HG03064 (cell line): Measurements from ENCODE around the gene MYOM1.

Experiments
- ATAC-seq: cut with Tn5 transposase; IDR thresholded peaks from one replicate; pipeline ENCODE4 v1.9.1; 2021; ENCODE audit warnings: low read depth; ENCODE audit not compliant: unreplicated experiment

The MYOM1 gene

GRCh38 chr18:3121259-3121658 lies 98.5 kb downstream of the MYOM1 start:
- ATAC-seq, result no peak

- no peak for ATAC-seq
Observed at GRCh38 chr18:3120356-3120755, 99.4 kb downstream of the MYOM1 start.

- ATAC-seq, result no peak
Observed at GRCh38 chr18:3119401-3120341, 100.1 kb downstream of the MYOM1 start.

GRCh38 chr18:3118195-3119010 lies 101.4 kb downstream of the MYOM1 start:
- ATAC-seq, result no peak

- no peak for ATAC-seq
Observed at GRCh38 chr18:3117493-3118192, 102.1 kb downstream of the MYOM1 start.

- no peak for ATAC-seq
Observed at GRCh38 chr18:3115447-3116030, 104.2 kb downstream of the MYOM1 start.

GRCh38 chr18:3114451-3114850 lies 105.3 kb downstream of the MYOM1 start:
- no peak for ATAC-seq

GRCh38 chr18:3114026-3114425 lies 105.7 kb downstream of the MYOM1 start:
- ATAC-seq, result no peak

- ATAC-seq, result no peak
Observed at GRCh38 chr18:3111523-3112240, 108.1 kb downstream of the MYOM1 start.

GRCh38 chr18:3110034-3110752 lies 109.6 kb downstream of the MYOM1 start:
- ATAC-seq, result no peak

- no peak for ATAC-seq
Observed at GRCh38 chr18:3107740-3108151, 112.0 kb downstream of the MYOM1 start.

- ATAC-seq, result no peak
Observed at GRCh38 chr18:3104190-3105054, 115.3 kb downstream of the MYOM1 start.

- no peak for ATAC-seq
Observed at GRCh38 chr18:3103576-3103975, 116.2 kb downstream of the MYOM1 start.

- ATAC-seq, result no peak
Observed at GRCh38 chr18:3102983-3103382, 116.8 kb downstream of the MYOM1 start.

GRCh38 chr18:3100498-3101132 lies 119.2 kb downstream of the MYOM1 start:
- ATAC-seq, result no peak

GRCh38 chr18:3099327-3099726 lies 120.4 kb downstream of the MYOM1 start:
- no peak for ATAC-seq

- ATAC-seq, result no peak
Observed at GRCh38 chr18:3097082-3097481, 122.7 kb downstream of the MYOM1 start.

- ATAC-seq, result no peak
Observed at GRCh38 chr18:3095921-3096320, 123.8 kb downstream of the MYOM1 start.
